ENCODE data around the gene RASL11B.

RASL11B gene

GRCh38 chr4:52843351-52843750 is 18.8 kb upstream of the RASL11B start:
- no peak for DNase-seq (ENCODE audit: low read depth in 2 of 2)

- no peak for DNase-seq (ENCODE audit: low read depth in 2 of 2)
Measured at GRCh38 chr4:52843958-52844357, 18.2 kb upstream of the RASL11B start.

DNA sequence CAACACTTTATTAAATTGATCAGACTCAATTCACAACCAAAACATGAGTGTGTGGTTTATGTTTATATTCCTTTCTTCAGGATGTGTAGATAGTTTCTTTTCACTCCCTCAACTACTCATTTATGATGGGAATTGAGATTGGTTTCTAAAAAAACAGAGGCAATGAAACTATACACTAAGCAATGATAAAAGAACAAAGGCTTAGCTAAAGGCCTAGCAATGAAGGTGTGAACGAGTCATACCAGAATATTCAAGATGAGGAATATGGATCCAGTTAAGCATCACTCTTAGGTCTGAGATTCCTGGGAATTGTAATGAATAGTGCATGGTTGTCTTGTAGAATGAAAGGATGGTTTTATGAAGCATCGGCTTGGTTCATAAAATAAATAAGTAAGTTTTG is 17.5 kb upstream of the RASL11B start:
- no peak for DNase-seq (ENCODE audit: low read depth in 2 of 2)

- no peak for DNase-seq (ENCODE audit: low read depth in 2 of 2)
Measured at GRCh38 chr4:52846502-52846901, 15.6 kb upstream of the RASL11B start.

- no peak for DNase-seq (ENCODE audit: low read depth in 2 of 2)
Measured at GRCh38 chr4:52848254-52848653, 13.9 kb upstream of the RASL11B start.

- no peak for DNase-seq (ENCODE audit: low read depth in 2 of 2)
Measured at GRCh38 chr4:52850406-52851124, 11.6 kb upstream of the RASL11B start.

DNA sequence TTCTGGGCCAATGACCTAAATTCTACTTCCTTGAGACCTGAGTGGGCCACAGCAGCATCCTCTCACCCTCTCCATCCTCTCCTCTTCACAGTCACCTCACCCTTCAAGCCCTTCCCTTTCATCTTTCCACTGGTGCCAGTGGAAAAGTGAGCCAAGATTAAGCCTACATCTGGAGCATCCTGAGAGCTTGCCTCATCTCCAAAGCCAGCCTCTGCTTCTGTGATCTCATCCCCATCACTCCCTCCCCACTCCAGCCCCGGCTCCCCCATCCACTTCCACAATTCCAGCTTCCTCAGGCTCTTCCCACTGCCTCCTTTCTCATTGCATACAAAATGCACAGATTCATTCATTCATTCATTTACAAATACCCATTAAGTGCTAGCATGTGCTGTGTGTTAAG is 10.1 kb upstream of the RASL11B start:
- DNase-seq (ENCODE audit: low read depth in 2 of 2), result no peak

DNA sequence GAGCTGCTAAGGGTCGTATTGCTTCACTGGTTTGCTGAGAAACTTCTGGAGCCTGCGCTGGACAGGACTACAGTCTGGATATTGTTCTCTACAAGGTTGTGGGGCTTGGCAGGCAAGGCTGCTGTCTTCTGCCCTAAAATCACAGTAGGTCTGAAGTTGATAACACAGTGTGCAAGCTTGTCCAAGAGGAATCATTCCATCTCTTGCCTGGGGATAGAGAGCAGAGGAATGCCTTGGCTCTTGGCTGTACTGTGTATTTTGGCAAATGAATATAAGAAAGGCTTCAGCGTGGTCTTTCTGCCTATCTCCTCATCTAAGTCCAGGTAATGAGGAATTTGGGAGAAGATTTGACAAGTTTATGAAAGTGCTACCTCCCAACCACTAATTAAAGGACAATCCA is 9.4 kb upstream of the RASL11B start:
- DNase-seq (ENCODE audit: low read depth in 2 of 2), result no peak

- no peak for DNase-seq (ENCODE audit: low read depth in 2 of 2)
Measured at GRCh38 chr4:52853351-52853750, 8.8 kb upstream of the RASL11B start.

GRCh38 chr4:52856801-52857200 is 5.3 kb upstream of the RASL11B start:
- DNase-seq (ENCODE audit: low read depth in 2 of 2), result no peak

- no peak for DNase-seq (ENCODE audit: low read depth in 2 of 2)
Measured at GRCh38 chr4:52860361-52860760, 1.8 kb upstream of the RASL11B start.

- no peak for DNase-seq (ENCODE audit: low read depth in 2 of 2)
Measured at GRCh38 chr4:52861171-52861823, 820 bp upstream of the RASL11B start.

GRCh38 chr4:52862639-52863161 is 583 bp downstream of the RASL11B start:
- no peak for DNase-seq (ENCODE audit: low read depth in 2 of 2)

DNA sequence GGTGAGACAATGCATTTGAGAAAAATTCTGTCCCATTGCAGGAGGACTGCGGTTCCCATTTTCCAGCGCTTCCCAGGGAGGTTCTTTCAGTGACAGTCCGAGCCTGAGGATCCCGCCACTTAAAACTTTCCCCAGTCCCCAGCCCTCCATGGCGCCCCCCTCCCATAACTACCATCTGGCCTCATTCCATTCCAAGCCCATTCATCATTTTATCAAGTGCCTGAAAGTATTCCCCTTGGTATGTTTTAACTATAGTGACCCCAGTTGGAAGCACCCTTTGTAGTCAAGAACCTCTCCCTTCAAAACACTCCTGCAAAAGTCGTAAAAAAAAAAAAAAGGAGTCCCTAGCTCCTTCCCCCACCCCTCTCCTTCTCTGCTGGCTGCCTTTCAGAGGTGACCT is 1.2 kb downstream of the RASL11B start:
- no peak for DNase-seq (ENCODE audit: low read depth in 2 of 2)

DNA sequence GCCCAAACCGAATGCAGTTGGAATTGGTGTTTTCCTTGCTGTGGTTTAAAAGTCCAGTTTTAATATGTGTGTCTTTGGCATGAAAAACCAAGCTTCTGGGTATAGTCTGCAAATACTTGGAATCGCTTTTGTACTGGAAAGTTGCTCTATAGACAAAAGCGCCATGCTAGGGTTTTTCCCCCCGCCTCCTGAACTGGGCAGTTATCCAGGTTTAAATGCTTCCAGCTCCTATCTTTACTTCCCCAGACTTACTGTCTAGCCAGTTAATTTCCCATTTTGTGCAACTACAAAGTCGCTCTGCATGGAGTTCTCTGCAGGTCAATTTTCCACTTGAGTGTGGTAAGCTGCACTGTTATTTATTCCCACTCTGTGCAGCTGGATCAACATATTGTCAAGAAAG is 2.7 kb downstream of the RASL11B start:
- no peak for DNase-seq (ENCODE audit: low read depth in 2 of 2)

DNA sequence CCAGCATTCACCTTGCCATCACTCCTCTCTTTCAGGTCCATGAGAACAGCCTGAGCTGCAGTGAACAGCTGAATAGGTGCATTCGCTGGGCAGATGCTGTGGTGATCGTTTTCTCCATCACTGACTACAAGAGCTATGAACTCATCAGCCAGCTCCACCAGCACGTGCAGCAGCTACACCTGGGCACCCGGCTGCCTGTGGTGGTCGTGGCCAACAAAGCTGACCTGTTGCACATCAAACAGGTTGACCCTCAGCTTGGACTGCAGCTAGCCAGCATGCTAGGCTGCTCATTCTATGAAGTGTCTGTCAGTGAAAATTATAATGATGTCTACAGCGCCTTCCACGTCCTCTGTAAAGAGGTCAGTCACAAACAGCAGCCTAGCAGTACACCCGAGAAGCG is 3.2 kb downstream of the RASL11B start:
- DNase-seq (ENCODE audit: low read depth in 2 of 2), result no peak

GRCh38 chr4:52866734-52867133 is 4.6 kb downstream of the RASL11B start:
- no peak for DNase-seq (ENCODE audit: low read depth in 2 of 2)

DNA sequence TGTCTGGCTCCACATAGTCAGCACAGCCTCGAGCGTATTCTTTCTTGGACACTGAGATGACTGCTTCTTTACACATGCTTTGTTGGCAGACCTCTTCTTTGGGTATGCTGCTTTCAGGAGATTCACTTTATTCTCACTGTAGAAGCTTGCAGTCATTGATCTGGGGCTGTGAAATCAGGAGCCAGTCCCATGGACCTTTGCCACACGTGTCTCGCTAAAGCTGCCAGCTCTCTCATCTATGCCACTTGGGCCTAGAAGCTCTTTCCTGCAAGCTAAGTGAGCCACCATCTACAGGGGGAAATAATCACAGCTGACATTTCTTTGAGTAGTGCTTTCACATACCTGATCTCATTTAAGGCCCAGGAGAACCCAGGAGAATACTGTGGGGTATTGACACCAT is 5.0 kb downstream of the RASL11B start:
- no peak for DNase-seq (ENCODE audit: low read depth in 2 of 2)

DNA sequence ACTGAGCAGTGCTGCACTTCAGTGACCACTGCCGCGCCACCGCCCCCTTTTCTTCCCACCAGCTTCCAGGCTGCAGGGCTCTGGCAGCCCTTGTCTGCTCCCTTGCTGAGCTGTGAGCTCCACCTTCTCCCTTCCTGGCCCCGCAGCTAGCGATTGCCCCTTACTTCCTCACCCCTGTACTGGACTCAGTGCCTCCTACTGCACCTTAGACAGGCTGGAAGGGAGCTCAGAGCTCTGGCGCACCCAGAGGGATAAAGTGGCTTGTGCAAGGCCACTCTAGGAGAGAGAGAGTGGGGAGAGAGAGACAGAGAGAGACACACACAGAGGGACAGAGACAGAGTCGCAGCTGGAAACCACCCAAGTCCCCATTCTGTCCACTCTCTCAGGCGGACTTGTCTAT is 6.0 kb downstream of the RASL11B start:
- DNase-seq (ENCODE audit: low read depth in 2 of 2), result no peak

DNA sequence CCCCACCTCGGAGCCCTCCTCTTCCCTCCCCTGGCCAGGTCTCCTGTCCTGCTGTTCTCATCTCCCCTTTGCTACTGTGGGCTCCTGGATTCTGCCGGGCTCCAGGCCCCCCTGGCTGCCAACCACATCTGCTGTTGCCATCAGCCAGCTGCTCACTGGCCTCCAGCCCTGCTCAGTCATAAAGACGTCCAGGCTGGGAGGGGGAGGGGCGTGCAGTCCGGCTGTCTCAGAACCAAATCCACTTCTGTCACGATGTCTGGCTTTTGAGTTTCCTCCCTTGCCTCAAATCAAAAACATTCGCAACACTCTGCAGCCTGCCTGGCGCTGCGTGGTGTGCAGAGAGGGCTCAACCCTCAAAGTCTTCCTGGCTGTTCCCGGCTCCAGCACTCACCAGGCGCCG is 7.1 kb downstream of the RASL11B start:
- DNase-seq (ENCODE audit: low read depth in 2 of 2), result no peak

DNA sequence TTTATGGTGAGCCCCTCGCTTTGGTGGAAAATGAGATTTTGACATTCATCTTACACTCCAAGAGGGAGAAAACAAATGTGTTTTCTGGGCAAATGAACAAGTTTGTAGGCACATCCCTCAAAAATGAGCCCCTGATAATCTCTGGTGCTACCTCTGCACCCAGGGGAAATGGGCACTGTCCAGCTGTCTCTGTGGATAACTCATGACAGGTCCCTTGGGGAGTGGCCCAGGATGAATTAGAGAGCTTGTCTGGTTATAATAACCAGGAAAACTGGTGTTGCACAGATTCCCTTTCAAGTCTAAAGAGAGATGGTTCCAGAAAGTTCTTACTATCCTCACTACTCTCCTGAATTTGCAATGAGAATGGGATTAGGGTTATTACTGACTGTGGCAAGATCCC is 7.5 kb downstream of the RASL11B start:
- DNase-seq (ENCODE audit: low read depth in 2 of 2), result no peak

DNA sequence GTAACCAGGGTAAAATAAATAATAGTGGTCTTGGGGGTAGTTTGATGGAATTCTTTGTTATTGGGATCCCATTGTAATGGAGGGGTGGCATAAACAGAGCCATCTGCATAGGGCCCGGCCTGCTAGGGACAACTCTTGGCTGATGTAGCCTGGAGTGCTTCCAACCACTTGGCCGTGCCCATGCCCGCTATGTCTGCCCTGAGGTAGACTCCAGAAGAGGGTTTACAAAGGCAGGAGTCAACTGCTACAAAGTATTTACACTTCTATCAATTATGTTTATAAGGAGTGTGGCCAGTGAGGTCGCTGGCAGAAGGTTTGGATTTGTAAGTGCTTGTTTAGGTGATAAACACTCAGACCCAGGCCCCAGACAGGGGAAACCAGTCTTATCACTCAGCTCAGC is 8.1 kb downstream of the RASL11B start:
- no peak for DNase-seq (ENCODE audit: low read depth in 2 of 2)

- DNase-seq (ENCODE audit: low read depth in 2 of 2), result no peak
Measured at GRCh38 chr4:52873191-52873590, 11.1 kb downstream of the RASL11B start.
